Astrocyte (in vitro differentiated cells and primary cell): ENCODE measurements around the gene OR2G2.

ENCODE experiments used
- EZH2 ChIP-seq: IDR thresholded peaks from 2 replicates; pipeline ENCODE4 v1.6.1; 2012; ENCODE audit warnings: mild to moderate bottlenecking, low read length, inconsistent platforms; ENCODE audit not compliant: insufficient read depth
- TF ChIP-seq, protein P1 (sequence below): IDR thresholded peaks from 2 replicates; pipeline ENCODE4 v1.5.1; 2011; ENCODE audit warnings: low read depth, mild to moderate bottlenecking, inconsistent platforms, low read length, moderate library complexity; ENCODE audit not compliant: insufficient read depth

DNA sequence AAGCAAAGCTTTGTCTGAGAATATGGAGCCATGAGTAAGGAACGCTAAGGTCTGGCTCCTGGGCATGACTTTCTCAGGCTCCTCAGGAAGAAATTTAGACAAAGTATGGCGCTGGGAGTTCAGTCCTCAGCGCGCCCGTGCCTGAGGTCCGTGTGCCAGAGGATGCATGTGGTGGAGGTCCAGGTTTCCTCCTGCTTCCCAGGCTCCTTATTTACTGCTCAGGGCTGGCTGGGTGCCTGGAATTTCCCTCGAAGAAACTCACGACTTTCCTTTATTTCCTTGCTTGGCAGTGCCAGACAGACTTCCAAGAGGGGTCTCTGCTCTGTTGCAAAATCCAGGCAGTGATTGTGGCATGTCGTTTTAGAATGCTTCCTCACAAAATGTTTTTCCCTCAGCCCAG is 26.0 kb upstream of the OR2G2 start:
- TF ChIP-seq, protein P1, sequence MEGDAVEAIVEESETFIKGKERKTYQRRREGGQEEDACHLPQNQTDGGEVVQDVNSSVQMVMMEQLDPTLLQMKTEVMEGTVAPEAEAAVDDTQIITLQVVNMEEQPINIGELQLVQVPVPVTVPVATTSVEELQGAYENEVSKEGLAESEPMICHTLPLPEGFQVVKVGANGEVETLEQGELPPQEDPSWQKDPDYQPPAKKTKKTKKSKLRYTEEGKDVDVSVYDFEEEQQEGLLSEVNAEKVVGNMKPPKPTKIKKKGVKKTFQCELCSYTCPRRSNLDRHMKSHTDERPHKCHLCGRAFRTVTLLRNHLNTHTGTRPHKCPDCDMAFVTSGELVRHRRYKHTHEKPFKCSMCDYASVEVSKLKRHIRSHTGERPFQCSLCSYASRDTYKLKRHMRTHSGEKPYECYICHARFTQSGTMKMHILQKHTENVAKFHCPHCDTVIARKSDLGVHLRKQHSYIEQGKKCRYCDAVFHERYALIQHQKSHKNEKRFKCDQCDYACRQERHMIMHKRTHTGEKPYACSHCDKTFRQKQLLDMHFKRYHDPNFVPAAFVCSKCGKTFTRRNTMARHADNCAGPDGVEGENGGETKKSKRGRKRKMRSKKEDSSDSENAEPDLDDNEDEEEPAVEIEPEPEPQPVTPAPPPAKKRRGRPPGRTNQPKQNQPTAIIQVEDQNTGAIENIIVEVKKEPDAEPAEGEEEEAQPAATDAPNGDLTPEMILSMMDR, result no peak
- no peak for TF ChIP-seq EZH2
